ENCODE results near the gene TRIM71. TPM values are rescaled to one million over a fixed set of nuclear protein-coding genes. Genes with fewer than 3 reads are reported as not detected.

TRIM71 gene
- total RNA-seq, 1 experiment from 2014 or later, result 274 TPM

DNA sequence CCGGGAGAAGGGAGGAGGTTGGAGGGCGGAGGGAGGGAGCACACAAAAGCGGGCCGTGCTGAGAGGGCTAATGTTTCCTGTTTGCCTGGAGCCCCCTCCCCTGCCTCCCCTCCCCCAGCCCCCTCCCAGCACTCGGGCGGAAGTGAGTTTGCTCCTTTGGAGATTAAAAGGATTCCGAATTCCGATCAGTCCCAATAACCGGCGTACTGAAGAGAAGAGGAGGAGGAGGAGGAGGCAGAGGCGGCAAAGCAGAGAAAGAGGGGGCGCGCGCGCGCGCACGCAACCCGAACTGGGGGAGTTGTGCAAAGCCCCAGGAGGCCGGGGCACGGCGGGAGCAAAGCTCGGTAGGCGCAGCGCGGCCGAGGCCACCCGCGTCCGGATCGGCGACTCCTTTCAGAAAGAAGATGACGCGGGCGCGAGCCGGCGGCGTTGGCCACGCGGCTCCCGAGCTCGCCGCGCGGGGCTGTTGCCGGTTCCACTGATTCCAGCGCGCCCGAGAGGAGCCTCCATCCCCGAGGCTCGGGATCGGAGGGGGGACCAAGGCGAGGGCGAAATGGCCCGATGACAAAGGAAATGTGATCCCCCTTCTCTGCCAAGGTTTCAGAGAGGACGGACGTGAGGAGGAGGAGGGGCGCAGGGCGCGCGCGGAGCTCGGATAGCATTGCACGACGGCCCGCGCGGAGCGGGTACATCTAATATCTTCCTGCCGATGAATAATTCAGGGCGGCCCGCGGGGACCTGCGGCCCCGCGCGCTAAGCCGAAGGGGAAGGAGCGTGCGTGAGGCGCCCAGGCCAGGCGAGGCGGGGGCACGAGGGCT, 1.1 kb upstream of the TRIM71 start (continued):
- TF ChIP-seq GRHL2 (CRISPR knock-in tag; IDR thresholded peaks at IDR 0.05; ENCODE audit: insufficient replicate concordance, severe bottlenecking), result no peak
- TF ChIP-seq RORB (CRISPR knock-in tag; IDR thresholded peaks at IDR 0.05), result no peak
- TF ChIP-seq ZNF138 (CRISPR knock-in tag; conservative IDR thresholded peaks at IDR 0.05), result no peak
- no peak for TF ChIP-seq GTF2I (CRISPR knock-in tag; conservative IDR thresholded peaks at IDR 0.05)
- TF ChIP-seq FOXK1 (CRISPR knock-in tag; IDR thresholded peaks at IDR 0.05), result no peak
- TF ChIP-seq, protein P1, sequence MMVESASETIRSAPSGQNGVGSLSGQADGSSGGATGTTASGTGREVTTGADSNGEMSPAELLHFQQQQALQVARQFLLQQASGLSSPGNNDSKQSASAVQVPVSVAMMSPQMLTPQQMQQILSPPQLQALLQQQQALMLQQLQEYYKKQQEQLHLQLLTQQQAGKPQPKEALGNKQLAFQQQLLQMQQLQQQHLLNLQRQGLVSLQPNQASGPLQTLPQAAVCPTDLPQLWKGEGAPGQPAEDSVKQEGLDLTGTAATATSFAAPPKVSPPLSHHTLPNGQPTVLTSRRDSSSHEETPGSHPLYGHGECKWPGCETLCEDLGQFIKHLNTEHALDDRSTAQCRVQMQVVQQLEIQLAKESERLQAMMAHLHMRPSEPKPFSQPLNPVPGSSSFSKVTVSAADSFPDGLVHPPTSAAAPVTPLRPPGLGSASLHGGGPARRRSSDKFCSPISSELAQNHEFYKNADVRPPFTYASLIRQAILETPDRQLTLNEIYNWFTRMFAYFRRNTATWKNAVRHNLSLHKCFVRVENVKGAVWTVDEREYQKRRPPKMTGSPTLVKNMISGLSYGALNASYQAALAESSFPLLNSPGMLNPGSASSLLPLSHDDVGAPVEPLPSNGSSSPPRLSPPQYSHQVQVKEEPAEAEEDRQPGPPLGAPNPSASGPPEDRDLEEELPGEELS (CRISPR knock-in tag; IDR thresholded peaks at IDR 0.05), result peak; percentile 92
- no peak for TF ChIP-seq NR3C1 (CRISPR knock-in tag; conservative IDR thresholded peaks at IDR 0.05; ENCODE audit: low read depth)
- TF ChIP-seq FOXP1 (CRISPR knock-in tag; IDR thresholded peaks at IDR 0.05; ENCODE audit: borderline replicate concordance), result peak; percentile 37; the same call in 1 of the 2 replicates
- 0 out of 2 replicates have a peak, but pooled peaks have one; percentile 24 for TF ChIP-seq GABPB1 (CRISPR knock-in tag; IDR thresholded peaks at IDR 0.05)
- TF ChIP-seq NR1H2 (CRISPR knock-in tag; IDR thresholded peaks at IDR 0.05), result no peak
- TF ChIP-seq, protein P2, sequence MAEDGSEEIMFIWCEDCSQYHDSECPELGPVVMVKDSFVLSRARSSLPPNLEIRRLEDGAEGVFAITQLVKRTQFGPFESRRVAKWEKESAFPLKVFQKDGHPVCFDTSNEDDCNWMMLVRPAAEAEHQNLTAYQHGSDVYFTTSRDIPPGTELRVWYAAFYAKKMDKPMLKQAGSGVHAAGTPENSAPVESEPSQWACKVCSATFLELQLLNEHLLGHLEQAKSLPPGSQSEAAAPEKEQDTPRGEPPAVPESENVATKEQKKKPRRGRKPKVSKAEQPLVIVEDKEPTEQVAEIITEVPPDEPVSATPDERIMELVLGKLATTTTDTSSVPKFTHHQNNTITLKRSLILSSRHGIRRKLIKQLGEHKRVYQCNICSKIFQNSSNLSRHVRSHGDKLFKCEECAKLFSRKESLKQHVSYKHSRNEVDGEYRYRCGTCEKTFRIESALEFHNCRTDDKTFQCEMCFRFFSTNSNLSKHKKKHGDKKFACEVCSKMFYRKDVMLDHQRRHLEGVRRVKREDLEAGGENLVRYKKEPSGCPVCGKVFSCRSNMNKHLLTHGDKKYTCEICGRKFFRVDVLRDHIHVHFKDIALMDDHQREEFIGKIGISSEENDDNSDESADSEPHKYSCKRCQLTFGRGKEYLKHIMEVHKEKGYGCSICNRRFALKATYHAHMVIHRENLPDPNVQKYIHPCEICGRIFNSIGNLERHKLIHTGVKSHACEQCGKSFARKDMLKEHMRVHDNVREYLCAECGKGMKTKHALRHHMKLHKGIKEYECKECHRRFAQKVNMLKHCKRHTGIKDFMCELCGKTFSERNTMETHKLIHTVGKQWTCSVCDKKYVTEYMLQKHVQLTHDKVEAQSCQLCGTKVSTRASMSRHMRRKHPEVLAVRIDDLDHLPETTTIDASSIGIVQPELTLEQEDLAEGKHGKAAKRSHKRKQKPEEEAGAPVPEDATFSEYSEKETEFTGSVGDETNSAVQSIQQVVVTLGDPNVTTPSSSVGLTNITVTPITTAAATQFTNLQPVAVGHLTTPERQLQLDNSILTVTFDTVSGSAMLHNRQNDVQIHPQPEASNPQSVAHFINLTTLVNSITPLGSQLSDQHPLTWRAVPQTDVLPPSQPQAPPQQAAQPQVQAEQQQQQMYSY (CRISPR knock-in tag; IDR thresholded peaks at IDR 0.05), result peak; percentile 53
- TF ChIP-seq MXD4 (CRISPR knock-in tag; IDR thresholded peaks at IDR 0.05; ENCODE audit: borderline replicate concordance), result no peak
- TF ChIP-seq, protein P3, sequence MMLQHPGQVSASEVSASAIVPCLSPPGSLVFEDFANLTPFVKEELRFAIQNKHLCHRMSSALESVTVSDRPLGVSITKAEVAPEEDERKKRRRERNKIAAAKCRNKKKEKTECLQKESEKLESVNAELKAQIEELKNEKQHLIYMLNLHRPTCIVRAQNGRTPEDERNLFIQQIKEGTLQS (CRISPR knock-in tag; conservative IDR thresholded peaks at IDR 0.05), result no peak
- no peak for TF ChIP-seq ZNF121 (CRISPR knock-in tag; IDR thresholded peaks at IDR 0.05)
- no peak; the same call in 1 of the 2 replicates for TF ChIP-seq MYBL2 (CRISPR knock-in tag; IDR thresholded peaks at IDR 0.05)
- no peak for TF ChIP-seq ZNF671 (CRISPR knock-in tag; IDR thresholded peaks at IDR 0.05)
- TF ChIP-seq, protein P4, sequence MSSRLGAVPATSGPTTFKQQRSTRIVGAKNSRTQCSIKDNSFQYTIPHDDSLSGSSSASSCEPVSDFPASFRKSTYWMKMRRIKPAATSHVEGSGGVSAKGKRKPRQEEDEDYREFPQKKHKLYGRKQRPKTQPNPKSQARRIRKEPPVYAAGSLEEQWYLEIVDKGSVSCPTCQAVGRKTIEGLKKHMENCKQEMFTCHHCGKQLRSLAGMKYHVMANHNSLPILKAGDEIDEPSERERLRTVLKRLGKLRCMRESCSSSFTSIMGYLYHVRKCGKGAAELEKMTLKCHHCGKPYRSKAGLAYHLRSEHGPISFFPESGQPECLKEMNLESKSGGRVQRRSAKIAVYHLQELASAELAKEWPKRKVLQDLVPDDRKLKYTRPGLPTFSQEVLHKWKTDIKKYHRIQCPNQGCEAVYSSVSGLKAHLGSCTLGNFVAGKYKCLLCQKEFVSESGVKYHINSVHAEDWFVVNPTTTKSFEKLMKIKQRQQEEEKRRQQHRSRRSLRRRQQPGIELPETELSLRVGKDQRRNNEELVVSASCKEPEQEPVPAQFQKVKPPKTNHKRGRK (CRISPR knock-in tag; IDR thresholded peaks at IDR 0.05; ENCODE audit: borderline replicate concordance), result no peak
- TF ChIP-seq, protein P5, sequence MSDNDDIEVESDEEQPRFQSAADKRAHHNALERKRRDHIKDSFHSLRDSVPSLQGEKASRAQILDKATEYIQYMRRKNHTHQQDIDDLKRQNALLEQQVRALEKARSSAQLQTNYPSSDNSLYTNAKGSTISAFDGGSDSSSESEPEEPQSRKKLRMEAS (CRISPR knock-in tag; IDR thresholded peaks at IDR 0.05), result no peak
- TF ChIP-seq, protein P6, sequence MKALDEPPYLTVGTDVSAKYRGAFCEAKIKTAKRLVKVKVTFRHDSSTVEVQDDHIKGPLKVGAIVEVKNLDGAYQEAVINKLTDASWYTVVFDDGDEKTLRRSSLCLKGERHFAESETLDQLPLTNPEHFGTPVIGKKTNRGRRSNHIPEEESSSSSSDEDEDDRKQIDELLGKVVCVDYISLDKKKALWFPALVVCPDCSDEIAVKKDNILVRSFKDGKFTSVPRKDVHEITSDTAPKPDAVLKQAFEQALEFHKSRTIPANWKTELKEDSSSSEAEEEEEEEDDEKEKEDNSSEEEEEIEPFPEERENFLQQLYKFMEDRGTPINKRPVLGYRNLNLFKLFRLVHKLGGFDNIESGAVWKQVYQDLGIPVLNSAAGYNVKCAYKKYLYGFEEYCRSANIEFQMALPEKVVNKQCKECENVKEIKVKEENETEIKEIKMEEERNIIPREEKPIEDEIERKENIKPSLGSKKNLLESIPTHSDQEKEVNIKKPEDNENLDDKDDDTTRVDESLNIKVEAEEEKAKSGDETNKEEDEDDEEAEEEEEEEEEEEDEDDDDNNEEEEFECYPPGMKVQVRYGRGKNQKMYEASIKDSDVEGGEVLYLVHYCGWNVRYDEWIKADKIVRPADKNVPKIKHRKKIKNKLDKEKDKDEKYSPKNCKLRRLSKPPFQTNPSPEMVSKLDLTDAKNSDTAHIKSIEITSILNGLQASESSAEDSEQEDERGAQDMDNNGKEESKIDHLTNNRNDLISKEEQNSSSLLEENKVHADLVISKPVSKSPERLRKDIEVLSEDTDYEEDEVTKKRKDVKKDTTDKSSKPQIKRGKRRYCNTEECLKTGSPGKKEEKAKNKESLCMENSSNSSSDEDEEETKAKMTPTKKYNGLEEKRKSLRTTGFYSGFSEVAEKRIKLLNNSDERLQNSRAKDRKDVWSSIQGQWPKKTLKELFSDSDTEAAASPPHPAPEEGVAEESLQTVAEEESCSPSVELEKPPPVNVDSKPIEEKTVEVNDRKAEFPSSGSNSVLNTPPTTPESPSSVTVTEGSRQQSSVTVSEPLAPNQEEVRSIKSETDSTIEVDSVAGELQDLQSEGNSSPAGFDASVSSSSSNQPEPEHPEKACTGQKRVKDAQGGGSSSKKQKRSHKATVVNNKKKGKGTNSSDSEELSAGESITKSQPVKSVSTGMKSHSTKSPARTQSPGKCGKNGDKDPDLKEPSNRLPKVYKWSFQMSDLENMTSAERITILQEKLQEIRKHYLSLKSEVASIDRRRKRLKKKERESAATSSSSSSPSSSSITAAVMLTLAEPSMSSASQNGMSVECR (CRISPR knock-in tag; IDR thresholded peaks at IDR 0.05; ENCODE audit: borderline replicate concordance), result no peak
- TF ChIP-seq ZBTB21 (CRISPR knock-in tag; IDR thresholded peaks at IDR 0.05; ENCODE audit: borderline replicate concordance), result no peak
- 0 out of 2 replicates have a peak, but pooled peaks have one; percentile 56 for TF ChIP-seq NFE2L1 (CRISPR knock-in tag; IDR thresholded peaks at IDR 0.05)
- TF ChIP-seq KAT7 (CRISPR knock-in tag; IDR thresholded peaks at IDR 0.05; ENCODE audit: borderline replicate concordance), result no peak
- TF ChIP-seq, protein P7, sequence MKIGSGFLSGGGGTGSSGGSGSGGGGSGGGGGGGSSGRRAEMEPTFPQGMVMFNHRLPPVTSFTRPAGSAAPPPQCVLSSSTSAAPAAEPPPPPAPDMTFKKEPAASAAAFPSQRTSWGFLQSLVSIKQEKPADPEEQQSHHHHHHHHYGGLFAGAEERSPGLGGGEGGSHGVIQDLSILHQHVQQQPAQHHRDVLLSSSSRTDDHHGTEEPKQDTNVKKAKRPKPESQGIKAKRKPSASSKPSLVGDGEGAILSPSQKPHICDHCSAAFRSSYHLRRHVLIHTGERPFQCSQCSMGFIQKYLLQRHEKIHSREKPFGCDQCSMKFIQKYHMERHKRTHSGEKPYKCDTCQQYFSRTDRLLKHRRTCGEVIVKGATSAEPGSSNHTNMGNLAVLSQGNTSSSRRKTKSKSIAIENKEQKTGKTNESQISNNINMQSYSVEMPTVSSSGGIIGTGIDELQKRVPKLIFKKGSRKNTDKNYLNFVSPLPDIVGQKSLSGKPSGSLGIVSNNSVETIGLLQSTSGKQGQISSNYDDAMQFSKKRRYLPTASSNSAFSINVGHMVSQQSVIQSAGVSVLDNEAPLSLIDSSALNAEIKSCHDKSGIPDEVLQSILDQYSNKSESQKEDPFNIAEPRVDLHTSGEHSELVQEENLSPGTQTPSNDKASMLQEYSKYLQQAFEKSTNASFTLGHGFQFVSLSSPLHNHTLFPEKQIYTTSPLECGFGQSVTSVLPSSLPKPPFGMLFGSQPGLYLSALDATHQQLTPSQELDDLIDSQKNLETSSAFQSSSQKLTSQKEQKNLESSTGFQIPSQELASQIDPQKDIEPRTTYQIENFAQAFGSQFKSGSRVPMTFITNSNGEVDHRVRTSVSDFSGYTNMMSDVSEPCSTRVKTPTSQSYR (CRISPR knock-in tag; IDR thresholded peaks at IDR 0.05), result peak; percentile 51; the same call in 1 of the 2 replicates
- no peak for TF ChIP-seq PRRX2 (CRISPR knock-in tag; IDR thresholded peaks at IDR 0.05)
